Measurements from ENCODE around the gene ZNF236.
"Not testable (repeated sequence)": the region's sequence is repeated elsewhere in the genome, so short reads cannot be mapped to it uniquely, and the experiment has no call there.

Gene ZNF236

DNA sequence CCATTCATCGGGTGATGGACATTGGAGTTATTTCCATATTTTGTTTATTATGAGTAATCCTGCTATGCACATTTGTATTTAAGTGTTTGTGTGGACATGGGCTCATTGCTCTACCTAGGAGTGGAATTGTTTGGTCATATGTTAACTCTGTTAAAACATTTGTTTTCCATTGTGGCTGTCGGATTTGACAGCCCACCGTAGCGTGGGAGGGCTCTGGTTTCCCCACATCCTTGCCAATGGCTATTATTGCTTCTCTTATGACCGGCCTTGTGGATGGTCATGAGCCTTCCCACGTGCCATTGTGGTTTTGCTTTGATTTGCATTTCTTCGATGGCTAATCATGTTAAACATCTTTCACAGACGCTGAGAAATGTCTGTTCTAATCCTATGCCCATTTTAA is 92.0 kb downstream of the ZNF236 start:
- no peak for DNase-seq

DNA sequence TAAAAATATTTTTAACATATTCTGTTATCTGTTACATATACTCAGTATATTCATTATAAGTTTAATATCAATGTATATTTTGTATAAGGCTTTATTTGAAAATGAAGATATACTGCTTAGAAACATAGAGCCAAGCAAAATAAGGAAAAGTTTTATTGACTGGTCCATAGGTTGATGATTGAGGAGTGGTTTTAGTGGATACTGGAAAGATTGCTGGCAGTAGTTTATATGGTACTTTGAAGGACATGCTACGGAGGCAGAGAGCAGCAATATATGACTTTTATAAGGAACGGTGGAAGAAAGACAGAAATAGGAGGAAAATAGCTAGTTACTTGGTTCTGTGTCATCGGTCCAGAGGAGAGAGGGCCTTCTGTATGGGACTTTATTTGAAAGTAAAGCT is 92.4 kb downstream of the ZNF236 start:
- DNase-seq, result no peak

DNA sequence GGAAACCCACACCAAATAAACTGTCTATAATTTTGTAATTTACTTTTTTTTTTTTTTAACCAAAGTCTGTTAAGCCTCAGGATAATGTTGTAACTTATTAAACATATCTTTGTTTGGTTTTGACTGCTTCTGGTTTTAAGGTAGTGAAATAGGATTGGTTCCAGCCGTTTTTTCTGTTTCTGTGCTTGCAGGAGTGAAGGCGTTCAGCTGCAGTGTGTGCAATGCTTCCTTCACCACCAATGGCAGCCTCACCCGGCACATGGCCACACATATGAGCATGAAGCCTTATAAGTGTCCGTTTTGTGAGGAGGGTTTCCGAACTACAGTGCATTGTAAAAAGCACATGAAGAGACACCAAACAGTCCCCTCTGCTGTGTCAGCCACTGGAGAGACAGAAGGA is 93.1 kb downstream of the ZNF236 start:
- DNase-seq, result no peak

DNA sequence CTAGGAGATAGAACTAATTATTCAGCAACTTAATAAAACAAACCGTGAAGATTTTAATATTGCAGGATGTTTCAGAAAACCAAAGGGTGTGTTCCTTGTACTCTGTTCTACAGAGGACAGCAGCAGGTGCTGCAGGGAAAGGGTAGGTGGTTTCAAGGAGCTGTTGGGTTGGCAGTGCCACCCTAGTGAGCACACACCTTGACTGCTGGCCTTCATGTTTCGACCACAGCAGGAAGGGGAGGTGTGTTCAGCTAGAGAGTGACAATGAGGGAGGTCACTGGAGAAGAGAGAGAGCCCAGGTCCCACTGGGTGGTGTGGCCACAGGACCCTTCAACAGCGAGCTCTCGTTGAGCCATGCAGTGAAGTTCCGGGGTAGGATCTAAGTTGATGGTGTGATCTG is 98.6 kb downstream of the ZNF236 start:
- DNase-seq, result no peak

DNA sequence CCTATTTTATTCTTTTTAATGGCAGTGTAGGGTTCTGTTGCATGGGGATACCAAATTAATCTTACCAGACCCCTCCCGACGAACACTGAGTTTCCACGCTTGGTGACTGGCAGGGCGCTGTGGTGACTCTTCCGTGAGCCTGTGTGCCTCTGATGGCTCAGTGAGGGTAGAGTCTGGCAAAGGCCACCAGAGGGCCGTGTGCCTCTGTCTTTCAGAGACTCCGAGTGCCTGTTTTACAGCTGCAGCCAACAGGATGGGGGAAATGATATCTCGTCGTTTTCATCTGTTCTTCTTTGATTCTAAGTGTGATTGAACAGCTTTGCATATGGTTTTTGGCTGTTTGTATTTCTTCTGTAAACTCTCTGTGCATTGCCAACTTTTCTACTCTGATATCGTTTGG is 99.8 kb downstream of the ZNF236 start:
- DNase-seq, result no peak

DNA sequence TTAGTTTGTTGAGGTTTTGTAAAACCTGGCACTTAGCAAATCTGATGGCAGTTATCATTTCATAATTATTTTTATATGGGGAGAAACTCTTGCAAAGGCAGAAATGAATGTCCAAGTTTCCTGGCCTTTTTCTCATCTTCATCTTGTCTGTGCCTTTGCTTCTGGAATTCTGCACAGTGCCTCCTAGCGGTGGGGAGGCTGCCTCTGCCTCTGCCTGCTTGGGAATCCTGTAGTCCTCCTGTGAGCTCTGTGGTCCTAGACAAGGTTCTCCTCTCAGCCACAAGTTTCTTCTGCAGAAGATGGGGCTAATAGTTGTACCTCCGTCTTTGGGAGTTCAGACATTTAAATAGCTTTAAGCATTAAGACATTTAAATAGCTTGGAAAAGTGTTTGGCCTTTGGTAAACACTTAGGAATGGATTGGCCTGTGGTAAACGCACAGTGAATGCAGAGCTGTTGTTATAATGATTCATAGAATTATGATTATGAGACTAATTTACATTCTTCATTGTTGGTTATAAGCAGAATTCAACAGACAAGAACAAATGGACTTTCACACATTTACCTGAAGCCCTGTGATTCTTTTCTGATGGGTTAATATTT is 101.2 kb downstream of the ZNF236 start:
- no peak for DNase-seq

DNA sequence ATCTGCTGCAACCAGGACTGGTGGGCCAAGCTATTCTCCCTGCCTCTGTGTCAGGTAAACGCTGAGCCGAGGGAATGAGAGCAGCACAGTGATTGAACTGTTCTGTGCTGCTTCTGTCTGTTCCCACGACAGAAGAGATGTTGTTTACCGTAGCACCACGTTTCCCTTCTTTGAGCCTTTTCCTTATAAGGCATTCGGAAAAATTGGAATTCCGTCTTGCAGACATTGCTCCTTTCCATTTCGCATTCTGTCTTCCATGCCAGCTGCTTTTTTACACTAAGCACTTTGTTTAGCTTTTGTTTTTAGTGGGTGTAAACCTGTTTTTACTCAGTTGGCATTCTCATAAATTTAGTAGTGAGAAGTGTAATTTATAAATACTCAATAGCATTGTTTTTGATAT is 103.1 kb downstream of the ZNF236 start:
- DNase-seq, result no peak

DNA sequence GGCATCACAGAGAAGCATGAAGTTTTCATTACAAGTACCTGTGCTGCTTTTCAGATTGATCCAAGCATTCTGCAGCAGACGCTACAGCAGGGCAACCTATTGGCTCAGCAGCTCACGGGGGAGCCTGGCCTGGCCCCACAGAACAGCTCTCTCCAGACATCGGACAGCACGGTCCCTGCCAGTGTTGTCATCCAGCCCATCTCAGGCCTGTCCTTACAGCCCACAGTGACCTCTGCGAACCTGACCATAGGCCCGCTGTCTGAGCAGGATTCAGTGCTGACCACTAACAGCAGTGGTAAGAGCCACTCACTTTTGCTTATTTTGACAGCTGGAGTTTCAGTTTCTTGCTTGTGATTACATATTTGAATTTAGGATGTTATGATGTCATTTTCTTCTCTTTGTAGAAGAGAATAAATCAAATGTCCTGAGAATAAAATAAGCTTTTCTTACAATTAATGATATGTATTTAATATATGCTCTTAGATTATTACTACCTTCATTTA is 104.9 kb downstream of the ZNF236 start:
- no peak for DNase-seq

DNA sequence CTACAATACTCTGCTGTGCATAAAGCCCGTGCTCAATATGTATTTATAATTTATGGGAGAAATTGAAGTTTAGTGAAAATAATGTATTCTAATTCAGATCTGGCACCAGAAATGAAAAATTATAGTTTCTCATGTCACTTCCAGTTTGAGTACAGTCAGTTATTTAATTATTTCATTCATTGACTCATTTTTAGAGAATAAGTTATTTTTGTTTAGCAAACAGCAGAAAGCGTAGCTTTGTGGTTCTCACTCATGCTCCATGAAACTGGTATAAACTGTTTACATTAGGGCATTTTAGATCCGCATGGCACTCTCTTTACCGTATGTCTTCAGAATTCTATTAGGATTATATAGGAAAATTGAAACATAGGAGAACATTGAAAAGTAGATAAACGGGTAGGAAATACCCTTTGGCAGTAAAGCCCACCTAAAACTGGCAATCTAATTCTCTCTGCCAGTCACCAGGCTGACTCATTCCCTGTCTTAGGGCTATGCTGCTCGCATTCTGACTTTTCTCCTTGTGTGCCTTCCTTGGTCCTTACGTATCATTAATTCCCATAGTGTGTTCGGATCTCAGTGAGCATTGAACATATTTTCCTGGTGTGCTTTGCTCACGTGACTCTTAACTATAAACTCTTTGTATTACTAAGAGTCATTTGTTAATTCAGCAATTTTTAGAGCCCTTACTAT is 106.0 kb downstream of the ZNF236 start:
- no peak for DNase-seq

DNA sequence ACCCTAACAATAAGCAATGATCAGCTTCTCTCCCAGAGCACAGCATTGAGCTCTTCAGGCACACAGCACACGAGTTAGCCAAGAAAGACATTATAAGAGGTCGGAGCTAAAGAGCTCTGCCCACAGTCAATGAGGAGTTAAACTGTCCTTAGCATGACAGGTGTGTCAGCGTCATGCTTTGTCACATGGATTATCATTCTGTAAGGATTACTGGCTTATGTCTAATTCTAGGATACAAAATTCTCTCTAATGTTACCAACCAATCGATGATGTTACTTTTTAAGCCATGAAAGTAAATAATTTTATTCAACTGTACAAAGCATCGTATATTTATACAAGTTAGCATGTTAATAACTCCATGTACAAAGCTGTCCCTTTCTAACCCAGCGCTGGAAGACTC is 108.8 kb downstream of the ZNF236 start:
- DNase-seq, result no peak

DNA sequence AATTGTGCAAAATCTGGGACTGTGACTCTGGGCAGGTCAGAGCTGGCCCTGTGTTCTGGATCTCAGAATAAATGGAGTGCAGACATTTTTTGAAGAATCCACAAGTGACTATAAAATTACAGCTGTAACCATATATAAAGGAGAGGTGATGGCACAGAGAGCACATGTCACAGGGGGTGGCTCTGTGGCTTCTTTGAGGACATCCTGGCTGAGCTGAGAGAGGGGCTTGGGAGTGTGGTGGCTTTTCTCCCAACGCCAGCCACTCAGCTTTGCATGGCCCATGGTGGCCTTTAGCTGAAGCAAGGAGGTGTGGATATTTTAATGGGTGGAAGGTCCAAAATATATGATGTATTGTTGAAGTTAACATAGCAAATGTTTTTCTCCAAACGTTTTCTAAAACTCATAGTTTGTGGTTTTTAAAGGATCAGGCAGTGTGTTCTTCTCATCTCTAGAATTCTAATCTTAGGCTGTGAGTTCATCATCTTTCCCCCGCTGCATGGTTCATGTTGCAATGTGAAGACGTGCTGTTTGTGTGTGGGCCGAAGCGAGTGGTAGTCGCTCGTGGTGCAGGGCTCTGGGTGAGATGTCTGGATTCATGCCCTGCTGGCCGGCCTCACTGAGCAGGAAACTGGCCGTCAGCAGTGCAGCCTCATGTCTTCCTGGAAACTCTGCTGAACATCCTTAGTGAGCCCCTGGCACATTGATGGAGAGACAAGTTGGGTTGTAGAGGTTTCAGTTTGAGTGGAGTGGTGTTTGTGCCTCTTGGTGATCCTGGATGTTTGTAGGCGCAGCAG is 109.9 kb downstream of the ZNF236 start:
- DNase-seq, result no peak

DNA sequence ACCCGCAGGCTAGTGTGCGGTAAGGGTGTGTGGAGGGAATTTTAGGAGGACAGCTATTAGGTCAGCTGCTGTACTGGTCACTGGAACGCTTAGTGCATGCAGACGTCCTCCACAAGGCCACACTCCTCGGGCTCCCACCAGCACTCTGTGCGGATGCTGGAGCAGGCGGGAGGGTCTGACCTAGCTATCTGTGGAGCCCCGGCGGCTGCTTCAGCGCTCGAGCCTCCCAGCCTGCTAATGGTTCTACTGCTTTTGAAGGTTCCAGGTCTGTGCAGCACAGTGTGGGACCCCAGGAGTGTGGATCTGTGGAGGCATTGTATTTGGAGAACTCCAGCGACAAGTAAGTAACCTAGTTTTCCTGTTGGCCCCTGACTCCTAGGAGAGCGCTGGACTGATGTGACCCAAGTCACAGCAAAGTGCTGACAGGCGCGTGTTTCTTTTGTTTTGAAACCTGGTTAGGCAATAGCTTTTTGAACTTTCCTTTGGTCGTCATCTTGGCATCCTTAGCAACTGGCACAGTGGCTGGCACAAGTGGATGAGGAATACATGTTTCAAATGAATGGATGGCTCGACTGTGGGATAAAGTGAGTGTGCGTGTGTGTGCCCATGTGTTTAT is 113.5 kb downstream of the ZNF236 start:
- DNase-seq, result no peak

DNA sequence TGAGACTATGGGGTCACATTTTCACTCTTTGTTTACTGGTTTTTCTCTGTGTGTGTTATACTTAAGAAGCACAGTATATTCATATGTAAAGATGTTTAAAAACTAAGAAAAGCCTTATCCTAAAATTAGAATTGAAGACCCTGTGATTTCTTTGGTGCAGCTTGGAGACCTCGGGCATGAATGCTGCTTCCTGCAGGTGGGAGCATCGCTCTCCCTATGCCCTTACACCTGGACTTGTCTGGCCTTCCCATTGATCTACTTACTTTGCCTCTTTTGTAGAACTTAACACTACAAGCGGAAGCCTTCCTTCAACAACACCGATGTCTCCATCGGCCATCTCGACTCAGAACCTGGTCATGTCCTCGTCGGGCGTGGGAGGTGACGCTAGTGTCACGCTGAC is 114.5 kb downstream of the ZNF236 start:
- no peak for DNase-seq

DNA sequence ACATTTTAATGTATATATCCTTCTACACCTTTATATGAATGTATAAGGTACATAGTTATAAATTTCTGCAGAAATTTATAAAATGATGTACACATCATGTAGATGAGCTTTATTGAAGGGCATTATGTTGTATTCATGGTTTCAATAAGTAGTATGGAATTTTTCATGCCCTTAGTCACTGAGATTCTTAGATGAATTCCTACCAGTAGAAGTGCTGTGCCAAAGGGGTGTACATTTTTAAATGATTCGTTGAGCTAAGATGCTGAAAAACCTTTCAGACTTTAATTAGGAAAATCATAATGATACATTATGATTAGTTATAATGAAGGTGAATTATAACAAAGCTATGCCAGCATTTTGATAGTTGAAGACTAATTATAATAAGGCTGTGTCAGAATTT is 115.2 kb downstream of the ZNF236 start:
- no peak for DNase-seq

DNA sequence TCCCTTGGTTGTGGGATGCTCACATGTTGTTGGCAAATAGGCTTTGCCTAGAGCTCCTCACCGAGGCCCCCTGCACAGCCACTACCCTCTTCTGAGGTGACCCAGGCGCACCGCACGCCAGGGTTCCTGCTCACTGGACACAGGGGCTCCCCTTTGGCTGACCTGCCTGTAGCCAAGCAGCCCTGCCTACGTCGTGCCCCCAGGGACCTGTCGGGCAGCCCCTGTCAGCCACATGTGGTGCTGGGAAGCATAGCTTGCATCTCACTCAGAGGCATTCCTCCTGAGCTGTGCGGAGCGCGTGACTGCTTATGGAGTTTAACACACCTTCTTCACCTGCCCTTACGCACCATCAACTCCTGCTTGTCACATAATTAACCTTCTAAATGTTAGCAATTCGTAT is 116.3 kb downstream of the ZNF236 start:
- DNase-seq, result no peak

DNA sequence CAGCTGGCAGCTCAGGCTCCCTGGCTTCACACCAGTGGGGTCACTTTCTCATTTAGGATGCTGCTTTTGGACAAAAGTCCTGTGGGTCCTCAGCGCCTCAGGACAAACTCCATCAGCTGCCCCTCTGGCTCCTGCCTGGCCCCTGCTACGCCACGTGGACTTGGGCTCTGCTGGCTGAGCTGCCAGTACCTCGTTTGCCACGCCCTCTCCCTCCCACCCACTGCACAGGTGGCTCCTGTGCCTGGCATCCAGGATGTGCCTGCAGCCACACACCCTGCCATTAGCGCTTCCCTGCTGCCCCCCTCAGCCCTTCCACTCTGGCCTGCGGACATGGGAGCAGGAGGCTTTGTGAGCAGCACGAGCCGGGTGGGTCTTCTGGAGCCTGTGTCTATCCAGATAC is 118.9 kb downstream of the ZNF236 start:
- DNase-seq, result no peak

DNA sequence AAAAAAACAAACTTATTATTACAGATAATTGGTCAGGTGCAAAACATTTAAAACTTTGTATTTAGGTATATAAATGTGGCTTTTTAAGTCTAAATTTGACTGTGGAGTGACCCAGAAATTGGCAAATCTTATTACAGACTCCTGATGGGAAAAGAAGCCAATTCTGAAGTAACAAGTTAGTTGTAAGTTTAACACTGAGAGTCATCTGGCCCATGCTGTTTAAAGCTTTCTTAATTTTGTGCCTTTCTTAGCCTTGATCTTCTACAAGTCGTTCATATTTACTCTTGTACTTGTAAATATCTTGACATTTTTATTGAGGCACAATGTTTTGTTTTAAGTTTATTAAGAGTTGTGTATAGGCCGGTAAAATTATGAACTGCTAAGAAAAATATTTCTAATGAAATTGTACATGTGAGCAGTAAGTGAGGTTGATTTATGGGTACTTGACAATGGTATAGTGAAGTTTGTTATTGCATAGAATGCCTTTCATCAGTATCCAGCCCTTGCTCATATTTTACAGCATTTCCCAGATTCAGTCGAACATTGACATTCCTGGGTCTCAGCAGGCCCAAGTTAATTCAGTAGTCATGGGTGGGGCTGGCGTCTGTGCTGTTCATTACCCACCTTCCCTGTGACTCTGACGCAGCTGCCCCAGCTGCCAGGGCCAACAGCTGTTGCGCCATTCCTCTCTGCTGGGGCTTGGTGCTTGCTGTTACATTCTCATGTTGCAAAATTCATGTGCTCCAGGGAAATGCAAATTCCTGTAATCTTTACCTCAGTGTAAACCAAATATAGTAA is 121.4 kb downstream of the ZNF236 start:
- DNase-seq, result no peak

DNA sequence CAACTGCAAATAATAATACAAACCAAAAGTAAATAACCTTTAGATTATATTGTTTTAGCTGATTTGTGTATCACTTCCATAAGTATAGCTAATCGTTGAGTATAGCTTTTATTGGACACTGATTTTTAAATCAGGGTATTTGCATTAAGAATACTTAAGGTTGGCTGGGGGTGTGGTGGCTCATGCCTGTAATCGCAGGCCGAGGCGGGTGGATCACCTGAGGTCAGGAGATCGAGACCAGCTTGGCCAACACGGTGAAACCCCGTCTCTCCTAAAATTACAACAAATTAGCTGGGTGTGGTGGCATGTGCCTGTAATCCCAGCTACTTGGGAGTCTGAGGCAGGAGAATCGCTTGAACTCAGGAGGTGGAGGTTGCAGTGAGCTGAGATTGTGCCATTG is 122.0 kb downstream of the ZNF236 start:
- DNase-seq, result not testable (repeated sequence)

DNA sequence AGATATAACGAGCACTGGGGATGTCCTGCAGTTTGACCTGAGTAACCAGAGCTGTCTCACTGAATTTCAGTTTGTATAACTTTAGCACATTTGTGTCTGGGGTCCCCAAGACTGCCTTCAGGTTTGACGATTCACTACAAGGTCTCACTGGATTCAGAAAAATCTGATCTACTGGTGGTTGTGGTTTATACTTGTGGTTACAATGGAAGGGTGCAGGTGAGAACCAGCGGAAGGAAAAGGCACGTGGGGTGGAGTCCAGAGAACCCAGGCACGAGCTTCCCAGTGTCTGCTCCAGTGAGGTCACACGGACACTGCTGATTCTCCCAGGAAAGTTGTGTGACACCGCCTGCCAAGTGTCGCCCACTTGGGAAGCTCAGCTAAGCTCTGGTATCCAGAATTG is 126.0 kb downstream of the ZNF236 start:
- no peak for DNase-seq

DNA sequence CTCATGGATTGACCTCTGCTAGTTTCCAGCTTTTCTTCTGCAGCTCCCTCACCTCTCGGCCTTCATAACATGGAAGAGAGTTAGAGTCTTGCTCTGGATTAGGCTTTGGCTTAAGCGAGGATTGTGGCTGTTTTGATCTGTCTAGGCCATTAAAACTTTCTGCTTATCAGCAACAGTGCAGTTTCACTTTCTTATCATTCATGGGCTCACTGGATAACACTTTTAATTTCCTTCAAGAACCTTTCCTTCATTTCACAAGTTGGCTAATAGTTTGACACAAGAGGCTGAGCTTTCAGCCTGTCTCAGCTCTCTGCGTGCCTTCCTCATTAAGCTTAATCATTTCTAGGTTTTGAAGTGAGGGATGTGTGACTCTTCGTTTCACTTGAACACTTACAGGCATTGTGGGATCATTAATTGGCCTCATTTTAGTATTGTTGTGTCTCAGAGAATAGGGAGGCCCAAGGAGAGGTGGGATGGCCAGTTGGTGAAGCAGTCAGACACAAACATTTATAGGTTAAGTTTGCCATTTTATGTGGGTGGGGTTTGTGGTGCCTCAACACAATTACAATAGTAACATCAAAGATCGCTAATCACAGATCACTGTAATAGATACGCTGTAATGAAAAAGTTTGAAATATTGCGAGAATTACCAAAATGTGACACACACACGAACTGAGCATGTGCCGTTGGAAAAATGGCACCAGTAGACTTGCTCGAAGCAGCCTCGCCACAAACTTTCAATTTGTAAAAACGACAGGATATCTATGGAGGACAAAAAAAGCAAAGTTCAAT is 129.3 kb downstream of the ZNF236 start:
- DNase-seq, result no peak

DNA sequence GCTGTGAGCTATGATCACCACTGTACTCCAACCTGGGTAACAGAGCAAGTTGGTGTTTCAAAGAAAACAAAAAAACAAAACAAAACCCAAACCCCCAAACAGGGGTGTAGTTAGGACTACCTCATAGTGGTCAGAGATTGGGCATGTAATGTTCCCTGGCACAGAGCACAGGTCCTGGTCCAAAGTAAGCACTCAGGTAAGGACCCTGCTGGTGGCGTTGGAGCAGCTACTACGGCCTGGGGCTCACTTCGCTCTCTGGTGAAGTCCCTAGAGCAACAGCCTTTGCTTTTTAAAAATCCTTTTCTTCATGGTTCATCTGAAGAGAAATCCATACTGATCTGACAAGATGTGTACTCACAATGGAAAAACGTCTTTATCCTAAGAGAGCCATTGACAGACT is 130.4 kb downstream of the ZNF236 start:
- DNase-seq, result no peak

DNA sequence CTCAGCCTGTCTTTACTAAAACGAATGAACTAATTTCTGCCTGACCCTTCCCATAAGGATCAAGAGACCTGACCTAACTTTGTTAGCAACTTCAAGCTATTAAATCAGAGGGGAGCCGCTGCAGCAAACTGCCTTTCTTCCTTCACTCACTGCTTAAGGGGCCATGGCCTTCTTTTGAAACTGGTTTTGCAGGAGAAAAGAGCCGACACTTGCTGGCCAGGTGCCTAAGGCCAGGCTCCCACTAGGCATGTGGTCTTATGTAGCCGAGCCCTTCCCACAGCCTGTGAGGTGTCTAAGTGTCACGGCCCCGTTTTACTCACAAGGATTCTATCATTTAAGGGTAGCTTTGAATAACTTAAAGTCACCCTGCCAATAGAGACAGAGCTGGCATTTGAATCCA is 130.8 kb downstream of the ZNF236 start:
- no peak for DNase-seq
